Right hindlimb (tissue), 1 donor: ENCODE data around the gene YBEY.

ENCODE experiments used
- DNase-seq: peaks from one replicate; pipeline ENCODE4 v3.0.0-alpha.2; 2018

Gene YBEY

GRCh38 chr21:46334351-46335140 lies 48.4 kb downstream of the YBEY start:
- no peak for DNase-seq

GRCh38 chr21:46336603-46337002 lies 50.5 kb downstream of the YBEY start:
- DNase-seq = no peak

GRCh38 chr21:46340998-46341397 lies 54.9 kb downstream of the YBEY start:
- DNase-seq = no peak

GRCh38 chr21:46344219-46344915 lies 58.2 kb downstream of the YBEY start:
- no peak for DNase-seq

- DNase-seq = no peak
Measured at GRCh38 chr21:46345861-46346260, 59.7 kb downstream of the YBEY start.

- DNase-seq = no peak
Measured at GRCh38 chr21:46346296-46347202, 60.4 kb downstream of the YBEY start.

GRCh38 chr21:46347203-46347550 lies 61.0 kb downstream of the YBEY start:
- no peak for DNase-seq
